Kidney capillary endothelial cell (primary cell): ENCODE results near the gene IFT80.
"Not testable (repeated sequence)": the region's sequence is repeated elsewhere in the genome, so short reads cannot be mapped to it uniquely, and the experiment has no call there.

Source experiments
- DNase-seq: peaks from one replicate; pipeline ENCODE4 v3.0.0-alpha.2; 2018; ENCODE audit warnings: low spot score

Gene IFT80

GRCh38 chr3:160365869-160366522 is 33.0 kb downstream of the IFT80 start:
- DNase-seq: no peak

GRCh38 chr3:160362896-160363295 is 36.1 kb downstream of the IFT80 start:
- DNase-seq: not testable (repeated sequence)

GRCh38 chr3:160355826-160356225 is 43.2 kb downstream of the IFT80 start:
- DNase-seq: no peak

- DNase-seq: no peak
Measured at GRCh38 chr3:160346511-160346910, 52.5 kb downstream of the IFT80 start.

- peak; percentile 37 for DNase-seq
Measured at GRCh38 chr3:160343132-160343531, 55.9 kb downstream of the IFT80 start.

- DNase-seq: no peak
Measured at GRCh38 chr3:160340351-160340750, 58.7 kb downstream of the IFT80 start.

- peak; percentile 30 for DNase-seq
Measured at GRCh38 chr3:160331127-160331937, 67.7 kb downstream of the IFT80 start.

GRCh38 chr3:160330690-160331089 is 68.3 kb downstream of the IFT80 start:
- DNase-seq: no peak

GRCh38 chr3:160330109-160330508 is 68.9 kb downstream of the IFT80 start:
- no peak for DNase-seq

- not testable (repeated sequence) for DNase-seq
Measured at GRCh38 chr3:160326286-160326685, 72.7 kb downstream of the IFT80 start.

GRCh38 chr3:160321821-160322220 is 77.2 kb downstream of the IFT80 start:
- DNase-seq: not testable (repeated sequence)

GRCh38 chr3:160319322-160319721 is 79.7 kb downstream of the IFT80 start:
- DNase-seq: no peak

- no peak for DNase-seq
Measured at GRCh38 chr3:160314995-160315394, 84.0 kb downstream of the IFT80 start.

- DNase-seq: no peak
Measured at GRCh38 chr3:160312014-160312624, 86.9 kb downstream of the IFT80 start.

GRCh38 chr3:160302806-160303205 is 96.2 kb downstream of the IFT80 start:
- DNase-seq: no peak

GRCh38 chr3:160296591-160296990 is 102.4 kb downstream of the IFT80 start:
- DNase-seq: no peak

GRCh38 chr3:160291909-160292299 is 107.1 kb downstream of the IFT80 start:
- DNase-seq: no peak

- no peak for DNase-seq
Measured at GRCh38 chr3:160291290-160291908, 107.6 kb downstream of the IFT80 start.

GRCh38 chr3:160287666-160288065 is 111.4 kb downstream of the IFT80 start:
- no peak for DNase-seq

GRCh38 chr3:160286231-160286630 is 112.8 kb downstream of the IFT80 start:
- no peak for DNase-seq

GRCh38 chr3:160280836-160281235 is 118.2 kb downstream of the IFT80 start:
- no peak for DNase-seq

GRCh38 chr3:160279657-160280056 is 119.4 kb downstream of the IFT80 start:
- DNase-seq: no peak

GRCh38 chr3:160278210-160278609 is 120.8 kb downstream of the IFT80 start:
- DNase-seq: no peak
